Spinal cord (tissue), 10 donors: Measurements from ENCODE around the gene TRIM25. TPM values are rescaled to one million over a fixed set of nuclear protein-coding genes. Genes with fewer than 3 reads are reported as not detected.
A peak's percentile ranks its signal among the peaks of the same experiment; 100 is the strongest.

Experiments
- DNase-seq, 6 donors: peaks; one replicate each; pipeline versions ENCODE4 v3.0.0 to v3.0.0-alpha.2; 2013 to 2015; ENCODE audit warnings: low spot score in 6 of 6, low read depth in 4 of 6
- H3K27ac ChIP-seq: one replicate; pipeline ENCODE4 v1.5.1; 2013; ENCODE audit warnings: low read depth, low read length, control low read depth
- H3K27me3 ChIP-seq: one replicate; pipeline ENCODE4 v1.6.1; 2013; ENCODE audit warnings: low read length; ENCODE audit not compliant: control insufficient read depth, insufficient read depth
- H3K36me3 ChIP-seq: one replicate; pipeline ENCODE4 v1.6.1; 2013; ENCODE audit warnings: low read length; ENCODE audit not compliant: control insufficient read depth, insufficient read depth
- H3K4me1 ChIP-seq: one replicate; pipeline ENCODE4 v1.6.1; 2013; ENCODE audit warnings: low read length; ENCODE audit not compliant: control insufficient read depth, insufficient read depth
- H3K4me3 ChIP-seq: one replicate; pipeline ENCODE4 v1.5.1; 2013; ENCODE audit warnings: low read depth, low read length, control low read depth
- H3K9me3 ChIP-seq: one replicate; pipeline ENCODE4 v1.6.1; 2013; ENCODE audit warnings: low read length; ENCODE audit not compliant: control insufficient read depth, insufficient read depth
- WGBS: methylation state at CpG from one replicate; pipeline ENCODE4 v1.1.5; 2013; ENCODE audit warnings: missing lambda C conversion rate; ENCODE audit not compliant: insufficient coverage; 5-methylcytosine and 5-hydroxymethylcytosine counted together
- polyA plus RNA-seq, 2 donors: library from polyadenylated mRNA; unstranded; fragments of 120-200 nt; gene quantifications; one replicate each; pipeline ENCODE4 v1.2.1, GENCODE V29; 2013; ENCODE audit not compliant: insufficient read length in 2 of 2
- total RNA-seq, 2 donors: library from RNA; depleted of rRNA in 1 of 2; stranded (reverse); fragments of 120-200 nt in 1 of 2; fragments of >200 nt in 1 of 2; gene quantifications; one replicate each; pipeline versions ENCODE4 v1.2.3 to v1.2.4, GENCODE V29; 2013 to 2014
- donor health status: healthy.

TRIM25 gene
- total and polyA plus RNA-seq, 4 donors = 10.0 to 22.1 (median 18.1) TPM

DNA sequence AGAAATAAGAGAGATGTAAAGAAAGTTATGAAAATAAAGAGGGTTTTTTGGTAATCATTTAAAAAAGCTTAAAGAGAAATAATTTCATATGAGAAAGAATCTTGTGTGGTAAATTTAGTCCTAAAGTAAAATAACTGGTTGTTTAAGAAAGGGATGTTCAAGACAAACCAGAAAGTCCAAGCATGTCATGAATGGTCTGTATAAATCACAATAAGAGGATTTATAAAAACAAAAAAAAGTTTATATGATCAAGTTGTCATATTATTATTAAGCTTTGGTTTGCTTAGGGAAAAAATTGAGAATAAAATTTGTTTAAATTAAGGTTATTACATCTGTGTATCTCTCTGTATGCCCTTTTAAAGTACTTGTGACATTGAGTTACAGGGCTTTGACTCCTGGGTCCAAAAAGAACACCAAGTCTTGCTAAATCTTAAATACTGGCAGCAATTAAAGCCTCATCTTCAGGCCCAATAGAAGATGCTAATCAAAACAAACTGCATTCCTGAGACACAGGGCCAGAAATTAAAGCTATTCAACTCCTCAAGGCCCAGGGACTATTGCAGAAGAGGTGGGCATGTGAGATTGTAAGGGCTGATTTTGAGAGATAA, 15.6 kb upstream of the TRIM25 start:
- no peak overlapping the region for H3K27ac ChIP-seq
- peaks cover 6% of the 10 kb centered on the region for H3K36me3 ChIP-seq
- H3K4me3 ChIP-seq = no peak overlapping the region
- H3K9me3 ChIP-seq = peaks cover 5% of the 10 kb centered on the region
- H3K27me3 ChIP-seq = no peaks in the 10 kb centered on the region
- DNase-seq = no peak
- H3K4me1 ChIP-seq = no peaks in the 10 kb centered on the region

DNA sequence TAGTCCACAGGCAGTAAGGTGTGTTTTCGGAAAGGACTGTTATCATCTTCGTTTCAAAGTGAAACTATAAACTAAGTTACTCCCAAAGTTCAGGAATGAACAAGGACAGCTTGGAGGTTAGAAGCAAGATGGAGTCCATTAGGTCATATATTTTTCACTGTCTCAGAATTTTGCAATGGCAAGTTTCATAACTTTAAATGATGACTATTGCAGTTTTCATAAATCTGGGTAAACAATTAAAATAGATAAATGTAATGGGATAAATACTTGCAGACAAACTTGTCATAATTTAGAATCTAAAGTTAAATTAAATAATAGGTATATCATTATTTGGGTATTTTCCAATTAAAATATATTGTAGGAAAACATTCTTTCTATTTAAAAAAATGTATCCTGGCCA, 14.7 kb upstream of the TRIM25 start:
- H3K27ac ChIP-seq = no peak overlapping the region
- H3K27me3 ChIP-seq = no peaks in the 10 kb centered on the region
- H3K4me1 ChIP-seq = no peaks in the 10 kb centered on the region
- peaks cover 5% of the 10 kb centered on the region for H3K9me3 ChIP-seq
- H3K4me3 ChIP-seq = no peak overlapping the region
- DNase-seq = no peak
- 100% methylated on average over 1 of the region's 2 CpGs for WGBS
- peaks cover 5% of the 10 kb centered on the region for H3K36me3 ChIP-seq

DNA sequence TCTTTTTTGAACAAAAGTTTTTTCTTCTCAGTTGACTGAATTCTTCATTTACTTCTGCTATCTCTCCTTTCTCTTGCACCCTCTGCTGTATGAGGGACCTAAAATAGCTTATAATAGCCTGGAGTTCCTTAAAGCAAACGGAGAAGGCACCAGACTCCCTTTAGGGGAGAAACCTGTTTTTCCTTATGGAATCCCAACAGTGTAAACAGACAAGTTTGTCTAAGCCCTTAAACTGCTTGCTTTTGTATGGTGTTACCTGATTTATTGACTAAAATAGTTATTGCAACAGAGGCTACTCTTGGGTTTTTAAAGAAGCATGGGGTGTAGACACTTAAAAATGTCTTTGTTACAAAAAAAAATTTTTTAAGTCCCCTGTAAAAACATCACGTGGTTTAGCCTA, 12.9 kb upstream of the TRIM25 start:
- Histone ChIP-seq H3K4me3 (no peak overlapping the region), H3K36me3 (no peaks in the 10 kb centered on the region), H3K9me3 (peaks cover 5% of the 10 kb centered on the region), H3K27me3 (no peaks in the 10 kb centered on the region), H3K4me1 (no peaks in the 10 kb centered on the region), H3K27ac (no peak overlapping the region)
- DNase-seq = no peak
- WGBS = 57% methylated on average over 1 of the region's 2 CpGs

DNA sequence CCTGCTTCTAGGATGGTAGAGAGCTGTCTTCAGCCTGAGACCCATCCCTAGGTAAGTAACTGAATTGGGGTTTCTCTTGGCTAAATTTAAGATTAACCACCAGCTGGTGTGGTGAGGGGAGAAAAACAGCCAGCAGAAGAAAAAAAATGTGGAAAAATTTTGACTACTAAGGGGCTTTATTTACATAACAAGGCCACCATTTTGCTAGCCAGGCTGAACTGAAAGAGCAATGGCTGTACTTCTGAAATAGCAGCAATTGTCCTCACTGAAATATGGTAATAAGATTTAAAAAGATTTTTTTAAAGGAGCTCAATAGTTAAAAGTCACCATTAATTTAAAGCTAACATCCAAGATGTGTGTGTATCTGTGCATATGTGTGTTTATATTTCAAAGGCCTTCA, 12.4 kb upstream of the TRIM25 start:
- no peak for DNase-seq
- no peaks in the 10 kb centered on the region for H3K36me3 ChIP-seq

DNA sequence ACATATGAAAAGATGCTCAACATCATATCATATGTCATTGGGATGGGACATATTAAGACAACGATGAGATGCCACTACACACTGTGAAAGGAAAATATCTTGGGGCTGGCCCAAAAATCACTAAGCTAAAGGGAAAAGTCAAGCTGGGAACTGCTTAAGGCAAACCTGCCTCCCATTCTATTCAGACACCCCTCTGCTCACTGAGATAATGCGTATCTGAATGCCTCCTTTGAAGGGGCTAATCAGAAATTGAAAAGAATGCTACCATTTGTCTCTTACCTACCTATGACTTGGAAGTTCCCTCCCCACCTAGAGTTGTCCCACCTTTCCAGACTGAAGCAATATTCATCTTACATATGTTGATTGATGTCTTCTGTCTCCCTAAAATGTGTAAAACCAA, 11.2 kb upstream of the TRIM25 start:
- no peak for DNase-seq
- WGBS = 100% methylated on average over 1 of the region's 2 CpGs
- Histone ChIP-seq H3K9me3 (peaks cover 5% of the 10 kb centered on the region), H3K27me3 (no peaks in the 10 kb centered on the region), H3K4me1 (no peaks in the 10 kb centered on the region), H3K4me3 (no peak overlapping the region), H3K27ac (no peak overlapping the region), H3K36me3 (no peaks in the 10 kb centered on the region)

More for the DNA sequence above, 12.4 kb upstream of the TRIM25 start:
- no peaks in the 10 kb centered on the region for H3K4me1 ChIP-seq
- H3K27ac ChIP-seq = no peak overlapping the region
- peaks cover 5% of the 10 kb centered on the region for H3K9me3 ChIP-seq
- H3K4me3 ChIP-seq = no peak overlapping the region
- no peaks in the 10 kb centered on the region for H3K27me3 ChIP-seq

DNA sequence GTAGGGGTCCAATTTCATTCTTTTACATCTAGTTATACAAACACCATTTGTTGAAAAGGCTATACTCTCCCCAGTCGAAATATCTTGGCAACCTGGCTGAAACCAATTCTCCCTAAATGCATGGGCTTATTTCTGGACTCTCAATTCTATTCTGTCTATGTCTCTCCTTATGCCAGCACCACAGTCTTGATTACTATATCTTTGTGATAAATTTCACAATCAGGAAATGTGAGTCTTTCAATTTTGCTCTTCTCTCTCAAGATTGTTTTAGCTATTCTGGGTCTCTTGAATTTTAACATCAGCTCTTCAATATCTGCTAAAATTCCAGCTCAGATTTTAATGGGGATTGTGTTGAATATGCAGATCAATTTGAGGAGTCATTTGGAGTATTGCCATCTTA, 5.9 kb upstream of the TRIM25 start:
- Histone ChIP-seq H3K9me3 (peaks cover 2% of the 10 kb centered on the region), H3K27ac (no peak overlapping the region), H3K4me3 (no peak overlapping the region), H3K4me1 (no peaks in the 10 kb centered on the region), H3K36me3 (no peaks in the 10 kb centered on the region), H3K27me3 (no peaks in the 10 kb centered on the region)
- no peak for DNase-seq
- WGBS = no CpG with 5 or more reads among the region's 1 CpG

DNA sequence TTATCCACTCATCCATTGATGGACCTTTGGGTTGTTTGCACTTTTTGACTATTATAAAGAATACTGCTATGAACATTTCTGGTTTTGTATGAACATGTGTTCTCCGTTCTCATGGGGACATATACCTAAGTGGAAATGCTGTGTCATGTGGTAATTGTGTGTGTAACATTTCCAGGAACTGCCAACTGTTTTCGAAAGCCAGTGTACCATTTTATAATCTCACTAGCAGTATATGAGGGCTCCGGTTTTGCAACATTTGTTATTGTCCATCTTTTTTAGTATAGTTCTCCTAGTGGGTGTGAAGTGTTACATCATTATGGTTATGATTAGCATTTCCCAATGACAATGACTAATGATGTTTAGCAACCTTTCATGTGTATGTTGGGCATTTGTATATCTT, 5.1 kb upstream of the TRIM25 start:
- Histone ChIP-seq H3K9me3 (peaks cover 2% of the 10 kb centered on the region), H3K36me3 (no peaks in the 10 kb centered on the region), H3K4me1 (no peaks in the 10 kb centered on the region), H3K4me3 (no peak overlapping the region), H3K27ac (no peak overlapping the region), H3K27me3 (no peaks in the 10 kb centered on the region)
- DNase-seq = no peak
- WGBS = no CpG with 5 or more reads among the region's 3 CpGs

DNA sequence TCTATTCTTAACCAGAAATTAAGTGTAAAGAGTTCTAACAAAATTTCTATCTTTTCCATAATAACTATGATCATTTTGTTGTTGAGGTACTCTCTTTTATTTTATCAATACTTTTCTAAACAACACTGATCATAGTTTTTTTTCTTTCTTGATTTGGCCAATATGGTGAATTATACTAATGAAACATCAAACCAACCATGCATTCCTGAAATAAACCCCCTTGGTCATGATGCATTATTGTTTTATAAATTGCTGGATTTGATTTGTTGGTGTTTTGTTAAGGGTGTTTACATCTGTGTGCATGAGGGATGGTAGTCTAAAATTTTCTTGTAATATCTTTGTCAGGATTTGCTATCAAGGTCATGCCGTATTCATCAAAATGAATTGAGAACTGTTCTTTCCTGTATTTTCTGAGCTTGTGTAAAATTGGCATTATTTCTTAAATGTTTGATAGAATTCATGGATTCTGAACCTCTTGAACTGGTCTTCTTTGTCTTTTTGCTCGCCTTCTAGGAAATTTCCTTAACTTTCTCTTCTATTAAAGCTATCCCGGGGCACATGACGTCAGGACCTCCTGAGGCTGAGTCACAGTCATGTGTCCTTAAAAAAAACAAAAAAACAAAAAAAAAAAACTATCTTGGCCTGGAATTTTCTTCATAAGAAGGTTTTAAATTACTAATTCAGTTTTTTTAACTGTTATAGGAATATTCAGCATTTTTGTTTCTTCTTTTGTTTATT, 3.9 kb upstream of the TRIM25 start:
- H3K4me1 ChIP-seq = peaks cover 11% of the 10 kb centered on the region
- no CpG with 5 or more reads among the region's 4 CpGs for WGBS
- peaks cover 2% of the 10 kb centered on the region for H3K9me3 ChIP-seq
- no peak overlapping the region for H3K4me3 ChIP-seq
- no peaks in the 10 kb centered on the region for H3K36me3 ChIP-seq
- peaks cover 4% of the 10 kb centered on the region for H3K27me3 ChIP-seq
- DNase-seq = no peak
- H3K27ac ChIP-seq = no peak overlapping the region

DNA sequence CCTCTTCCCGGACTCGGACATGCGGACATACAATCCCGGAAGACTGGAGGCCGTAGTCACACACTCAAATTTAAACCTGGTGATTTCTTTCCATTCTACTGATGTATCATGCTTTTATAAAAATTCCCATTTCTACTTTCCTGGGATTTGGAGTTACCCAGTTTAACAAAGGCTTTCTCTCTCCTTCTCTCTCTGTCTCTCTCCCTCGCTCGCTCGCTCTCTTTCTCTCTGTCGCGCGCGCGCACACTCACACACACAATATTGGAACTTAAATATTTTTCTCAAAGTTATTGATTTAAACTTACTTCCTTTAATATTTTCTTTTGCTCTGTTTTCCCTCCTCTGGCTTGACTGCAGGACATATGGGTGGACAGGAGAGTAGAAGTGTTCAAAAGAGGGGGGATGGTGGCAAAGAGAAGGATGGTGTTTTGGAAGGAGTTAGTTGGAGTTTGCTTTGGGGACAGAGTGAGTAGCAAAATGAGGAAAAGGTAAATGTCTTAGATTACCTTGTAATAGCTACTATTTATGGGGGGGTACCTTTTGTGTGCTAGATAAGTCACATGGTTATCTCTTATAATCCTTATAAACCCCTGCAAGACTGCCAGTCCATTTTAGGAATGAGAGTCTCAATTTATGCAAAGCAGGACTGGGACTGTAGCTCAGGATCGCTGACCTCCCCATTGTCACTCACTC, 878 bp upstream of the TRIM25 start:
- H3K9me3 ChIP-seq = peaks cover 2% of the 10 kb centered on the region
- no peaks in the 10 kb centered on the region for H3K36me3 ChIP-seq
- H3K27ac ChIP-seq = no peak overlapping the region
- peak overlapping the region; percentile 84 for H3K4me3 ChIP-seq
- peaks cover 4% of the 10 kb centered on the region for H3K27me3 ChIP-seq
- WGBS = 7% methylated on average over 9 of the region's 14 CpGs
- peaks cover 12% of the 10 kb centered on the region for H3K4me1 ChIP-seq
- peak in 1 of 6 donors; percentile 32 for DNase-seq
